Neuronal stem cell (in vitro differentiated cells): ENCODE data around the gene FYB2.

Source experiments
- DNase-seq: peaks from one replicate; pipeline ENCODE4 v3.0.0-alpha.2; 2013; ENCODE audit warnings: low spot score
- H2AFZ ChIP-seq: one replicate; pipeline ENCODE4 v1.6.1; 2013; ENCODE audit warnings: mild to moderate bottlenecking, low read length, inconsistent platforms
- H2AK5ac ChIP-seq: 2 replicates; pipeline ENCODE4 v1.6.1; 2013; ENCODE audit warnings: low read depth, mild to moderate bottlenecking, inconsistent platforms, low read length, moderate library complexity, mixed read lengths
- H2BK120ac ChIP-seq: 2 replicates; pipeline ENCODE4 v1.6.1; 2013; ENCODE audit warnings: low read depth, mild to moderate bottlenecking, inconsistent platforms, low read length, moderate library complexity, mixed read lengths
- H2BK12ac ChIP-seq: one replicate; pipeline ENCODE4 v1.6.1; 2013; ENCODE audit warnings: low read length, inconsistent platforms
- H2BK15ac ChIP-seq: 2 replicates; pipeline ENCODE4 v1.6.1; 2013; ENCODE audit warnings: mild to moderate bottlenecking, low read length, inconsistent platforms, mixed read lengths
- H2BK5ac ChIP-seq: one replicate; pipeline ENCODE4 v1.6.1; 2013; ENCODE audit warnings: inconsistent platforms, mild to moderate bottlenecking, low read length, moderate library complexity
- H3K14ac ChIP-seq: one replicate; pipeline ENCODE4 v1.6.1; 2013; ENCODE audit warnings: low read length, inconsistent platforms
- H3K18ac ChIP-seq: 2 replicates; pipeline ENCODE4 v1.6.1; 2013; ENCODE audit warnings: low read length, inconsistent platforms
- H3K23ac ChIP-seq: 2 replicates; pipeline ENCODE4 v1.6.1; 2013; ENCODE audit warnings: low read depth, mild to moderate bottlenecking, mixed read lengths, low read length, inconsistent platforms; ENCODE audit not compliant: poor library complexity
- H3K27ac ChIP-seq: replicated peaks from 3 replicates; pipeline ENCODE4 v1.5.1; 2013; ENCODE audit warnings: low read length, inconsistent platforms
- H3K27me3 ChIP-seq, 3 experiments: 2 replicates each; pipeline ENCODE4 v1.6.1; 2013; ENCODE audit warnings: low read length in 3 of 3, mild to moderate bottlenecking in 2 of 3, inconsistent platforms in 1 of 3, low read depth in 1 of 3, mixed read lengths in 1 of 3, moderate library complexity in 1 of 3; ENCODE audit not compliant: control insufficient read depth in 3 of 3, insufficient read depth in 3 of 3
- H3K36me3 ChIP-seq, 2 donors: replicated peaks in 1 of 2; 2 replicates each; pipeline ENCODE4 v1.6.1; 2013; ENCODE audit warnings: low read length in 2 of 2; ENCODE audit not compliant: control insufficient read depth in 2 of 2, insufficient read depth in 2 of 2
- H3K4ac ChIP-seq: 2 replicates; pipeline ENCODE4 v1.6.1; 2013; ENCODE audit warnings: inconsistent platforms, mild to moderate bottlenecking, low read length, moderate library complexity
- H3K4me1 ChIP-seq, 2 donors: 1 replicate in 1 of 2; 2 replicates in 1 of 2; pipeline ENCODE4 v1.6.1; 2013; ENCODE audit warnings: low read length in 2 of 2, low read depth in 1 of 2; ENCODE audit not compliant: control insufficient read depth in 2 of 2, insufficient read depth in 1 of 2
- H3K4me2 ChIP-seq: one replicate; pipeline ENCODE4 v1.6.1; 2013; ENCODE audit warnings: mild to moderate bottlenecking, low read length, inconsistent platforms; ENCODE audit not compliant: insufficient read depth, poor library complexity, severe bottlenecking
- H3K4me3 ChIP-seq, 2 donors: 2 replicates each; pipeline ENCODE4 v1.5.1; 2013; ENCODE audit warnings: low read length in 2 of 2, mild to moderate bottlenecking in 2 of 2, inconsistent platforms in 1 of 2, moderate library complexity in 1 of 2
- H3K79me1 ChIP-seq: one replicate; pipeline ENCODE4 v1.6.1; 2013; ENCODE audit warnings: low read depth, mild to moderate bottlenecking, inconsistent platforms, low read length, moderate library complexity
- H3K9ac ChIP-seq: one replicate; pipeline ENCODE4 v1.6.1; 2013; ENCODE audit warnings: mild to moderate bottlenecking, low read depth, low read length, inconsistent platforms; ENCODE audit not compliant: poor library complexity
- H3K9me3 ChIP-seq, 2 donors: replicated peaks in 1 of 2; 2 replicates each; pipeline versions ENCODE3 to v1.6.1; 2013; ENCODE audit warnings: low read length in 2 of 2, mild to moderate bottlenecking in 2 of 2, inconsistent platforms in 1 of 2, low read depth in 1 of 2, mixed read lengths in 1 of 2, moderate library complexity in 1 of 2; ENCODE audit not compliant: control insufficient read depth in 2 of 2, insufficient read depth in 1 of 2
- H4K8ac ChIP-seq: one replicate; pipeline ENCODE4 v1.6.1; 2013; ENCODE audit warnings: low read depth, mild to moderate bottlenecking, inconsistent platforms, low read length, moderate library complexity
- H4K91ac ChIP-seq: one replicate; pipeline ENCODE4 v1.6.1; 2013; ENCODE audit warnings: low read length, low read depth, mild to moderate bottlenecking, inconsistent platforms; ENCODE audit not compliant: poor library complexity
- WGBS, 2 donors: extraction: QIAGEN DNeasy Blood & Tissue Kit; methylation state at CpG; one replicate each; pipeline ENCODE4 v1.1.7; 2013; ENCODE audit warnings: missing lambda C conversion rate in 2 of 2, mixed read lengths in 1 of 2; ENCODE audit not compliant: insufficient read length in 2 of 2, insufficient replicate concordance in 1 of 2; ENCODE audit errors: extremely low coverage in 2 of 2; 5-methylcytosine and 5-hydroxymethylcytosine counted together

Gene FYB2

GRCh38 chr1:56850411-56850810 lies 31.2 kb upstream of the FYB2 start:
- H2BK12ac ChIP-seq, result no peak overlapping the region
- H3K27ac ChIP-seq, result no peak overlapping the region
- H2BK15ac ChIP-seq, result no peak overlapping the region
- H3K18ac ChIP-seq, result no peak overlapping the region
- H4K8ac ChIP-seq, result no peak overlapping the region
- H4K91ac ChIP-seq, result no peak overlapping the region
- H3K27me3 ChIP-seq, result peaks cover 0 to 17% (median 0%) of the 10 kb centered on the region in 3 experiments
- H3K4me3 ChIP-seq, result no peak overlapping the region
- H3K9me3 ChIP-seq, result no peaks in the 10 kb centered on the region
- no peak overlapping the region for H3K23ac ChIP-seq
- no peak overlapping the region for H2AFZ ChIP-seq
- no peak overlapping the region for H3K4me2 ChIP-seq
- DNase-seq, result no peak
- H2BK120ac ChIP-seq, result no peak overlapping the region
- no peaks in the 10 kb centered on the region for H3K36me3 ChIP-seq
- no peak overlapping the region for H3K4ac ChIP-seq
- H3K14ac ChIP-seq, result no peak overlapping the region
- peaks cover 0 to 10% of the 10 kb centered on the region in 2 donors for H3K4me1 ChIP-seq
- no peak overlapping the region for H2BK5ac ChIP-seq
- H2AK5ac ChIP-seq, result no peak overlapping the region
- H3K9ac ChIP-seq, result no peak overlapping the region
- WGBS, 2 donors, result no CpG with 5 or more reads among the region's 2 CpGs
- H3K79me1 ChIP-seq, result no peaks in the 10 kb centered on the region

- peaks cover 0 to 11% of the 10 kb centered on the region in 2 donors for H3K4me1 ChIP-seq
- H4K91ac ChIP-seq, result no peak overlapping the region
- no peak overlapping the region for H3K18ac ChIP-seq
- H3K4ac ChIP-seq, result no peak overlapping the region
- H3K23ac ChIP-seq, result no peak overlapping the region
- H2AK5ac ChIP-seq, result no peak overlapping the region
- no peaks in the 10 kb centered on the region for H3K36me3 ChIP-seq
- no peak overlapping the region for H2BK15ac ChIP-seq
- no peak overlapping the region for H3K4me2 ChIP-seq
- no peak overlapping the region for H2BK120ac ChIP-seq
- no peak for DNase-seq
- no peak overlapping the region for H3K4me3 ChIP-seq
- peaks cover 0 to 14% (median 0%) of the 10 kb centered on the region in 3 experiments for H3K27me3 ChIP-seq
- H3K9ac ChIP-seq, result no peak overlapping the region
- no CpG with 5 or more reads among the region's 7 CpGs for WGBS, 2 donors
- H4K8ac ChIP-seq, result no peak overlapping the region
- H2AFZ ChIP-seq, result no peak overlapping the region
- no peaks in the 10 kb centered on the region for H3K9me3 ChIP-seq
- H2BK12ac ChIP-seq, result no peak overlapping the region
- no peak overlapping the region for H3K14ac ChIP-seq
- no peak overlapping the region for H2BK5ac ChIP-seq
- no peaks in the 10 kb centered on the region for H3K79me1 ChIP-seq
- no peak overlapping the region for H3K27ac ChIP-seq
Observed at GRCh38 chr1:56849750-56850149, 30.5 kb upstream of the FYB2 start.

GRCh38 chr1:56845343-56845742 lies 26.1 kb upstream of the FYB2 start:
- Histone ChIP-seq H3K14ac (no peak overlapping the region), H3K18ac (no peak overlapping the region), H3K27me3 (peaks cover 0 to 15% (median 0%) of the 10 kb centered on the region in 3 experiments), H3K9me3 (no peaks in the 10 kb centered on the region), H3K4me1 (peaks cover 0 to 13% of the 10 kb centered on the region in 2 donors), H4K91ac (no peak overlapping the region), H2AFZ (no peak overlapping the region), H2BK12ac (no peak overlapping the region), H2BK5ac (no peak overlapping the region), H2AK5ac (no peak overlapping the region), H3K4me3 (no peak overlapping the region), H3K27ac (no peak overlapping the region), H3K4ac (no peak overlapping the region), H3K9ac (no peak overlapping the region), H3K36me3 (no peaks in the 10 kb centered on the region), H2BK120ac (no peak overlapping the region), H2BK15ac (no peak overlapping the region), H3K23ac (no peak overlapping the region), H4K8ac (no peak overlapping the region), H3K79me1 (no peaks in the 10 kb centered on the region), H3K4me2 (no peak overlapping the region)
- DNase-seq, result no peak
- WGBS, 2 donors, result no CpG with 5 or more reads among the region's 3 CpGs

GRCh38 chr1:56844545-56845136 lies 25.4 kb upstream of the FYB2 start:
- Histone ChIP-seq H2BK15ac (no peak overlapping the region), H3K9ac (no peak overlapping the region), H3K18ac (no peak overlapping the region), H4K91ac (no peak overlapping the region), H3K27me3 (peaks cover 0 to 15% (median 0%) of the 10 kb centered on the region in 3 experiments), H3K27ac (no peak overlapping the region), H3K4me3 (no peak overlapping the region), H3K36me3 (no peaks in the 10 kb centered on the region), H3K23ac (no peak overlapping the region), H2BK120ac (no peak overlapping the region), H3K79me1 (no peaks in the 10 kb centered on the region), H3K14ac (no peak overlapping the region), H2AFZ (peak overlapping the region; percentile 46), H3K4ac (no peak overlapping the region), H2AK5ac (no peak overlapping the region), H2BK12ac (no peak overlapping the region), H4K8ac (no peak overlapping the region), H2BK5ac (no peak overlapping the region), H3K4me2 (no peak overlapping the region), H3K9me3 (no peaks in the 10 kb centered on the region), H3K4me1 (peaks cover 0 to 9% of the 10 kb centered on the region in 2 donors)
- no CpG with 5 or more reads among the region's 9 CpGs for WGBS, 2 donors
- no peak for DNase-seq
